Measurements from ENCODE around the gene RFX4. TPM values are rescaled to one million over a fixed set of nuclear protein-coding genes. Genes with fewer than 3 reads are reported as not detected.

Gene RFX4
- not detected in 2 replicates for total RNA-seq

DNA sequence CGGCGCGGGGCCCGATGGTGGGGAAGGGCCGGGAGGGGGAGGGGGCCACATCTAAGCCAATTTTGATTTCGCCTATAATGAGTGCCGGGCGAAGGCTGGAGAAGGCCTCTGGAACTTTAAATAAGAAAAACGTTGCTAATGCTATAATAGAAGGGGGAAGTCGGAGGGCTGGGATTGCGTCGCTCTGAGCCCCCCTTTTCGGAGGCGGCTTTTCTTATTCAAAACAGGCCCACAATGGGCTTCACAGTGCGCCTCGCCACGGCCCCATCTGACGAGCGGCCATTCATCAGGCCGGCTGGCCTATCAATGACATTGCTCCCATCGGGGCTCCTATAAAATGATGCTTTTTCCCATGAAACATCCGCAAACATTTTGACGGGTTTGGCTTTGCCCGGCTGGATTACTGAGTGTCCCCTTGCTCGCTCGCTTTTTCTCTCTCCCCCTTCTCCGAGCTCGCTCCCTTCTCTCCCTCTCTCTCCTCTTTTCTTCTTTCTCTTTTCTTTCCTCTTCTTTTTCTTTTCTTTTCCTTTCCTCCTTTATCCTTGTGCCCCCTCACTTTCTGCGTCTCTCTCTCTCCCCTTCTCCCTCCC is at the start of gene RFX4:
TSS of gene RFX4 (plus strand) at position 364 of the 590 bp plus-strand sequence. CDS start 317 bp downstream, outside the sequence.
- intact Hi-C loops (cut with micrococcal nuclease), result no loop called here

DNA sequence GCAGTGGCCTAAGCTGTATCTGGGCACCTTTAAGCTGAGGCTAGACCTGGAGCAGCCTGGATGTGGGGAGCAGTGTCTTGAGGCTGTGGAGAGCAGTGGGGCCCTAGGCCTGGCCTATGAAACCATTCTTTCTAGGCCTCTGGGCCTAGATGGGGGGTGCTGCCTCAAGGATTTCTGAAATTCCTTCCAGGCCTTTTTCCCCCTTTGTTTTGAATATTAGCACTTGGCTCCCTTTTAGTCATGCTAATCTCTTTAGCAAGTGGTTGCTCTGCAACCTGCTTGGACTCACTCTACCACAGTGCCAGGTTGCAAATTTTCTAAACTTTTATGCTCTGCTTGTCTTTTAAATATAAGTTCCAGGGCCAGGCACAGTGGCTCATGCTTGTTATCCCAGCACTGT is 41.6 kb upstream of the RFX4 start:
- intact Hi-C loops (cut with micrococcal nuclease), result no loop called here

DNA sequence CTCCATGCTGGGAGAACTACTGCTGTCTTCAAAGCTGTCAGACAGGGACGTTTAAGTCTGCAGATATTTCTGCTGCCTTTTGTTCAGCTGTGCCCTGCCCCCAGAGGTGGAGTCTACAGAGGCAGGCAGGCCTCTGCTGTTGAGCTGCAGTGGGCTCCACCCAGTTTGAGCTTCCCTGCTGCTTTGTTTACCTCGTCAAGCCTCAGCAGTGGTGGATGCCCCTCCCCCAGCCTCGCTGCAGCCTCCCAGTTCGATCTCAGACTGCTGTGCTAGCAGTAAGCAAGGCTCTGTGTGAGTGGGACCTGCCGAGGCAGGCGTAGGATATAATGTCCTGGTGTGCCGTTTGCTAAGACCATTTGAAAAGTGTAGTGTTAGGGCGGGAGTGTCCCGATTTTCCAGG is 31.4 kb upstream of the RFX4 start:
- intact Hi-C loops (cut with micrococcal nuclease), result no loop called here

DNA sequence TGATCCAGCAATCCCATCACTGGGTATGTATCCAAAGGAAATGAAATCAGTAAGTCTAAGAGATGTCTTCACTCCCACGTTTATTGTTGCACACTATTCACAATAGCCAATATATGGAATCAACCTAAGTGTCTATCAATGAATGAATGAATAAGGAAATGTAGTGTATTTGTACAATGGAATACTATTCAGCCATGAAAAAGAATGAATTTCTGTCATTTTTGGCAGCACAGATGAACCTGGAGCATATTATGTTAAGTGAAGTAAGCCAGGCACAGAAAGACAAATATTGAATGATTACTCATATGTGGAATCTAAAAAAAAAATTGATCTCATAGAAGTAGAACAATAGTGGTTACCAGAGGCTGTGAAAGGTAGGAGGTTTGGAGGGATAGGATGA is 30.6 kb upstream of the RFX4 start:
- intact Hi-C loops (cut with micrococcal nuclease), result no loop called here

DNA sequence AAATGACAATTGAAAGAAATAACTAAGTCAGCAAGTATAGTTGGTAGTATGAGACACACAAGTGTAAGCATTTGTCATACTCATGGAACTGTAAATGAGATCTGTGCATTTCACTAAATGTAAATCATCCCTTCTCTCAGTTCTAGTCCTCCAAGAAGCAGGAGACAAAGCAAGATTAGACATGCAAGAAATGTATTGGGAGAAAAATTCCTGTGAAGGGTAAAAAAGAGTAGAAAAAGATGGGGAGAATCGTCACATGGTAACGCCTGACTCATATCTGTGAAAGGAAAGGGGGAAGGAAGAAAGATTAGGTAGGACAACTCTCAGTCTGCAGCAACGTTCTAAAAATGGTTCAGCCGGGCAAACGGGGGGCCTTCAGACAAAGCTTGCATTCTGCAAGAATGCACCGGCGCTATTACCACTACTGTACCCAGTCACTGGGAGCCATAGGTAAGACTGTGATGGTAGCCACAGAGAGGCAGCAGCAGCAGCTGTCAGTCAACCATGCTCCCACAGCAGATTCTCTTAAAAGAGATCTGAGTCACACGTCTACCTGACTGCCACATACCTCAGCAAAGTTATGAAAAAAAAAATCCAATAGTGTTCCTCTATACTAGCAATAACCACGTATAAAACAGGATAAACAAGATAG is 18.0 kb upstream of the RFX4 start:
- intact Hi-C loops (cut with micrococcal nuclease), result no loop called here

DNA sequence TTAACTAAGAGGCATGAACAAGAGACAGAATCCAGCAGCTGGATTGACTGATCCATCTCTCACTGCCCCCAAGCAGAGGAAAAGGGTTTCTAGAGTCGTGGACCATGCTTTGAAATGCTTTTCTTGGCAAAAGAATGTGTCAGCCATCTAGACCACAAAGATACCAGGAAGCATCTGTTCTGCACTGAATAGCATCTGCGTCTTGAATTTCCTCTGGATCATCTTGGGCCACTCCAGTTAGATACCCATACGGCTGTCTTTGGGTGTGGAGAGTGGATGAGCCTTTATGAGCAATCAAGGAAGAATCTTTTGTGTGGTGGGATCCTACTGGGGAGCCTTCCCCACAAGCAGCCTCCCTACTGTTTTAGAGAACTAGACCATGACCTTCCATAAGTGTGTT is 16.0 kb upstream of the RFX4 start:
- intact Hi-C loops (cut with micrococcal nuclease), result no loop called here

DNA sequence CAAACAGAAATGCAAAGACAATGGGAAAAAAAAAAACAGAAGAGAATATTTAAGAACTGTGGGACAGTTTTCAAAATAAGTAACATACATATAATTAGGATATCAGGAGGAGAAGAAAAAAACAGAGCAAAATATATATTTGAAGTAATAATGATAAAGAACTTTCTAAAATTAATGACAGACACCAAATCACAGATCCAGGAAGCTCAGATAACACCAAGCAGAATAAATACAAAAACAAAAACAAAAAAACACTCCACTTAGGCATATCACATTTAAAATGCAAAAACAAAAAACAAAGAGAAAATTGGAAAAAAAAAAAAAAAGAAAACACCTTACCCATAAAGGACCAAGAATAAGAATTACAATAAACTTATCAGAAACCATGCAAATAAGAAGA is 9.6 kb upstream of the RFX4 start:
- intact Hi-C loops (cut with micrococcal nuclease), result no loop called here

DNA sequence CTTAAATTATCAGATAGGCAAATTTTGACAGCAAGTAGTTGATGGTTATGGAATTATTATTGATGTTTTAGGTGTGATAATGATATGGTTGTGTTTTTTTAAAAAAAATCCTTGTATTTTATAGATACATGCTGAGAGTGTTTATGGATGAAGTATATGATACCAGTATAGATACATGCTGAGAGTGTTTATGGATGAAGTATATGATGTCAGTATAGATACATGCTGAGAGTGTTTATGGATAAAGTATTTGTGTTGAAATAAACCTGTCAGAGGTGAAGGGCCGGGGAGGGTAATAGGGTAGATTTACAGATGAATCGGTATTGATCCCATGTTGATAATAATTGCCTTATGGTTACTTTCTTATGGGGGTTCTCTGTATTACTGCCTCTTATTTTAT is 6.0 kb upstream of the RFX4 start:
- intact Hi-C loops (cut with micrococcal nuclease), result no loop called here

DNA sequence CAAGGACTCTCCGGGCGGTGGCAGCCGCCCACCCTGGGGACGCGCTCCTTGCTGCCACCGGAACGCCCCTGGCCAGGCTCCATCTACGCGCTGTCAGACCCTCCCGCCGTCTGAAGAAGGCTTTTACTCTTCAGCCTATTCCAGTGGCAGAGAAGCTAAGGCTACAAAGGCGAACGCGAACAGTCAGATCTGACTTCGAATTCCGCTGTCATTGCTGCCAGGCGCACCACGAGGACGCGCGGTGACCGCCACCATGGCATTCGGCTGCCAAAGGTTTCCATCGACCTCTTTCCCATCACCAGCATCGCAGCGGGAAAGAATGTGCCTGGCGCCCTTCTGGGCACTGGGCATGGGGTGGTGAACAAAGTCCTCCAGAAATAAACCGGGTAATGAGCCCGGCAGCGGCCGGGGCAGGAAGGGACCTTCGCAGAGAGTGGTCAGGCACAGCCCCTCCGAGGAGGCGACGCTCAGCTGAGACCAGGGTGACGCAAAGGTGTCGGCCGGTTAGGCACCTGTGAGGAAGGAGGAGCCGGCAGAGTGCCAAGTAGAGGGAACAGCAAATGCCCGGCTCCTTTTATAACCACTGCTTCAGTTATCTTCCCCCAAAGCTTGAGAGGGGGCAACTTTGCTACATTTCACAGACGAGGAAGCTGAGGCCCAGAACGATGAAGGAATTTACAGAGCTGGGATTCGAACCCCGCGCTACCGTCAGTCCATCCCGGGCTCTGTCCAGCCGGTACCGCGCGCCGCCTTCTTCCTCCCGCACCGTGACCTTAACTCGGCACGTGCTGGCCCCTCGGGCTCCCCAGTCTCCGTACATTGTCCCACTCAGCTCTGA is 1.9 kb upstream of the RFX4 start:
- intact Hi-C loops (cut with micrococcal nuclease), result no loop called here

DNA sequence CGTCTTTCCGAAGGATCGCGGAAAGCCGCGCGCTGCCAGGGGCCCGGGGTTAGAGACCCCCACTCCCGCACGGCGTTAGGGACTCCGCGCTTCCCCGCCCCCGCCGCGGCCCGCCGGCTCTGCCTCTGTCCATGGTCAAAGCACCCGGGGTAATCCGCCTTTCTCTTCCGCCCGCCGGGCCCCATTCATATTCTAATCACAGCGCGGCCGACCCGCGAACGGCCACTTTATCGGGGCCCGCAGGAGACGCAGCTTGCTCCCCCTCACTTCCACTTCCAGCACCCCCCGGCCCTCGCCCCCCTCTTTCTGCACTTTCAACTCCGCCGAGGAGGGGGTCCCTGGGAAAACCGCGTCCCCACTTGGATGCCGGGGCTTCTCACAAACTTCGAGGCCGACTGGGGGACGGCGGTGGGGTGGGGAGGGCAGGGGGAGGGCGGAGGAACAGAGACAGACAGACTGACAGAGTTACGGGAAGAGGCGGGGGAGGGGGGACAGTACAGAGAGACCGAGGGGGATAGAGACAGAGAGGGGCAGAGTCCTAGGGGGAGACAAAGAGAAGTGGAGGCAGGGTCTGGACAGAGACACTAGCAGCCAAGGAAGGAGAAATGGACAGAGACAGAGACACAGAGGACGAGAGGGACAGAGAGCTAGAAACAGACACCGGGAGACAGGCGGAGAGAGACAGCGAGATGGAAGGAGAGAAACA is 1.1 kb upstream of the RFX4 start:
- intact Hi-C loops (cut with micrococcal nuclease), result no loop called here

DNA sequence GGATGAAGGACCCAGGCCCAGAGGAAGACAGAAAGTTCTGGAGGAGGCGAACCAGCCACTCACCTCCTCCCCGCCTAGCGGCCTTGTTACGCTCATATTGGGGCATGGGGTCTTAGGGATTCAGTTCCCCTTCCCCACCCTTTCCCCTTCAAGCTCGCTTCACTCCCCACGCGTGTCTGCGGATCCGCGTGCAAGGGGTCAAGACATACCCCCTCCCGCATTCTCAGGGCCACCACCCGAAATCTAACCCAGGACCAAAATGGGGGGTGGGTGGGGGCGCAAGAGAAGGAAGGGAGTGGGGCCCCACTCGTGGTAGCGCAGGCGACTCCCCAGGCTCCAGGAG is 584 bp upstream of the RFX4 start:
- intact Hi-C loops (cut with micrococcal nuclease), result no loop called here

DNA sequence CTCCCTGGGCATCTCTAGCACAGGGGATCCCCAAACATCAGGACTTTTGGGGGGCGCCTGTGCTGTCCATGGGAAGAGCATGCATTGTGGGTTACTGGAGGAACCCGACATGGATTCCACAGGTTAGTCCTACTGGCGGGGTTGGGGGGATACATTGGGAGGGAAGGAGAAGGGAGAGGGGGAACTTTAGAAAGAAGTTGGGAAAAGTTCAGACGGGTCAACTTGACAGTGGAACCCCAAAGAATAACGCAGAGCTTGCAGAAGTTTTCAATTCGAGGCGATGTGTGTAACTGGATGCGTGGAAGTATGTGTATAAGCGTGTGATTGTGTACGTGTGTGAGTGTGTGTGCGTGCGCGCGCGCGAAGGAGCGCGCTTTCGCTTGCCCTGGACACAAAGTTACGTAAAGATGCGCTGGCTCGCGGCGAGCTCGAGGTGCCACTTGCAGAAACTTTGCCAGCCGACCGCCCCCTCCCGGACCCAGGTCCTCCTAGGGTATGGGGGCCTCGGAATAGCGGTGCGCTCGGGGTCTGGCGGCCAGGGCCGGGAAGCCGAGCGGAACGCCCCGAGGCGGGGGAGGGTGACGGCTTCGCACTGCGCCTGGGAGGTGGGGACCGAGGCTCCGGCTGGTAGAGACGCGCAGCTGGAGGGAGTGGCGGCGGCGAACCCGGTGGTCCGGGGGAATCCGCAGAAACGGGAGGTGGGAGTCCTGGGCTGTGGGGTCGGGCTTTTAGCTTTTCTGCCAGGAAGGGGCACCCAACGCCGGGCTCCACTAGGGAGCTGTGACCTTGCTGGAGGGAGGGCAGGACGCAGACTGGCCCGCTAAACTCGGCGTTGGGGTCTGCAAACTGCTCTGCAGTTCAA is 669 bp downstream of the RFX4 start:
- intact Hi-C loops (cut with micrococcal nuclease), result loop anchor here (2.0 kb wide), 1 partner anchor 337 kb away; no protein-coding TSS in a partner anchor

DNA sequence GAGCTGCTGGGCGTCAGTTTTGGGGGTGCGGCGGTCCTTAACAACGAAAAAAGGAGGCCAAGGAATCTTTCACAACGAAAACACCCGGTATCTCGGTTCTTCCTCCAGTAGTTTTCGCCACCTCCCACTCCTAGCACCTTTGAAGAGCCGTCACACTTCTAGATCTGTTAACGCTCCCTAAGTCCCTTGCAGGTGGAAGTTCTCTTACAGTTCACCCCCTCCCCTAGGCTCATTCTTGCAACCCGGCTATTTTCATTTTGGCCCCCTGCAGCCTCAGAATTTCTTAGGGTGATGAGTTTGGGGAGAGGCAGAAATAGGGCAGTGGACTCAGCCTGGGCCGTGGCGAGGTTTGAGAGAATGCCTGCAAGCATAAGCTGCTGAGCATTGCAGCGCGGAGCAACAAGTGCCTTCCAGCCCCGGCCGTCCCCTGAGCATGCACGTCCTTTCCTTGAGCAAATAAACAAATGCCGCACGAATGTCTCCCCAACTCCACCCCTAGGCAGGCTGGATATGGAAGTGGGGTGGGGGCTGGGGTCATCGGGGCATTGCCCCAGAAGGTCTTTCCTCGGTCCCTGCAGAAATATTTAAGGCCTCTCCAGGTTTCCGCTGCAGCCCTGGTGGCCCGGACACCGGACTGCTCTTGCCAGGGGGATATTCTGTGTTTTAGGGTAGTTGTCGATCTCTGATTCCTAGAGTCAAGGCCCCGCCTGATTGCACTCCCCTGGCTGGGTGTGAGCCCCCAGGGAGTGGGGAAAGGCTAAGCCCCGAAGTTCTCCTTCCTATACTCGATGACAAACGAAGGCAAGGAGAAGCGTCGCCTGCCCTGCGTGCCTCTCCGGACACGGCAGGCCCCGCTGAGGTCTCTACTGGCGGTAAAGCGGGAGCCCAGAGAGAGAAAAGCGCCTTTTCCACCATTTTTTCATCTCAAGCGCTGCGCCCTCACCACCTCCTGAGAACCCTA is 1.6 kb downstream of the RFX4 start:
- intact Hi-C loops (cut with micrococcal nuclease), result loop anchor here (2.0 kb wide), 1 partner anchor 336 kb away; no protein-coding TSS in a partner anchor

DNA sequence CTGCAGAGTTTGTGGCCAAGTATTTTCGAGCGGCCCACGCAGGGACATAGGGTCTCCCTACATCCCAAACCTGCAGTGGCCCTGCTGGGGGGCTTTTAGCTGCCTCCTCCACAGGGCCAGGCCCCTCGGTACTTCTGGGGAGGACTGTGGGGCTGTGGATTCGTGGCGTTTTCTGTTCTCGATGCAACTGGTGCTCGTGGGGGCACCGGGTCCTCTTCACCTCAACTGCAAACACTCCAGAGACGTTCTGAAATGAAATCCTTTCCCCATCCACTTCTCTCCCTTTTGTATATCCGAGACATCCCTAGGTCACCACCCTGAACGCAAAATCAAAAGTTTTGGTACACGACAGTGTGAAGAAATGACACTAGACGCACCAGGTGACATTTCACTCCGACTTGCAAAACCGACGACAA is 2.3 kb downstream of the RFX4 start:
- intact Hi-C loops (cut with micrococcal nuclease), result loop anchor here (2.0 kb wide), 1 partner anchor 336 kb away; no protein-coding TSS in a partner anchor

DNA sequence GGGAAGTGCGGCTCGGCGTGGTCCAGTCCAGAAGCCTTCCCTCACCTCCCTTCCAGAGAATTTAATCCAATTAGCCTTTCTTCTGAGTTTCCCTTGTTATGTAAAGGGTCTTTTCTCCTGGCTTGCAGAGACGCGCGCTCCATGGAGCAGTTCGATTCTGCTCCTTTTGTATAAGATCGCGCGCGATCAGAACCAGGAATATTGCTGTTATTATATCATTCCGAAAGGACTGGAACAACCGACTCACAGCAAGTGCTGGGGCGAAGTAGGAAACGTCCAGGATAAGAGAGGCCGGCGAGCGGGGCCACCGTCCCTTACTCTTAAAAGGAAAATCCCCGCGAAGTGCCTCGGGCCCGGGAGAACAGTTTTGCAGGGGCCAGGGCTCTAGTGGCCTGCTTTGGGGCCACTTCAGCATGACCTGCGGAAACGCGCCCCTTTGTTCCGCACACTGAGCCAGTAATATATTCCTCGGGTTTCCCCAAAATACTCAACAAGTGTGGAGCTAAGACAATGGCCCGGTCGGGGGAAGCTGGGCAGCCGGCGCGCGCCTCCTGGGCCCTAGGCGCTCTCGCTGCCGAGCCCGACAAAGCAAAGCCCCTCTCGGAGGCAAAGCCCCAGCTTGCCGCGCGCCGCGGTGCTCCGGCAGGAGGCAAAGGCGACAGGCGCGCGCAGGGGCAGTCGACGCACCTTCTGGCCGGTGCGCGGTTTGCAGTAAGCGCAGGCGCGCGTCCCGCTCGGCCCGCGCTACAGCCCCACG is 2.9 kb downstream of the RFX4 start:
- intact Hi-C loops (cut with micrococcal nuclease), result loop anchor here (2.0 kb wide), 1 partner anchor 335 kb away; no protein-coding TSS in a partner anchor

DNA sequence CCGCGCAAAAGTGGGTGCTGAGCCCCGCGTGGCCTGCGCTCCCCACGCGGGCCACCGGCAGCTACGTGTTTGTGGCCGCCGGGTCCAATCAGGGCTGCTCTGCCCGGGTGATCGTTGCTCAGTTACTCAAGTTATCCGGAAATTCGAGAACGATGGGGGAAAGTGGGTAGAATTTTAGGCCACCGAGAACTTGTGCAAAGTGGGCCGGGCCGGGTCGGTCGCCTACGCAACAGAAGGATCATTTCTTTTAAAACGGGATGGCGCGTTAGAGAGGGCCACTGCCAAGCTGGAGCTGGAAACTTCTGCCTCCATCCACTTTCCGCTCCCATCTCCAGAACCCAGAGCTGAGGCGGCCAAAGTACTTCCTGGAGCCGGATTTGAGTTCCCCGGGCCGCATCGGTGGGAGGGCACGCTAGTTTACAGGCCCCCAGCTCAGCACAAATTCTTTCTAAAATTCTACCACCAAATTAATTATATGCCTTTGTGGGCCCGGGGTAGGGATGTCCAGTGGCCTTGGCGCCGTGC is 3.5 kb downstream of the RFX4 start:
- intact Hi-C loops (cut with micrococcal nuclease), result no loop called here

DNA sequence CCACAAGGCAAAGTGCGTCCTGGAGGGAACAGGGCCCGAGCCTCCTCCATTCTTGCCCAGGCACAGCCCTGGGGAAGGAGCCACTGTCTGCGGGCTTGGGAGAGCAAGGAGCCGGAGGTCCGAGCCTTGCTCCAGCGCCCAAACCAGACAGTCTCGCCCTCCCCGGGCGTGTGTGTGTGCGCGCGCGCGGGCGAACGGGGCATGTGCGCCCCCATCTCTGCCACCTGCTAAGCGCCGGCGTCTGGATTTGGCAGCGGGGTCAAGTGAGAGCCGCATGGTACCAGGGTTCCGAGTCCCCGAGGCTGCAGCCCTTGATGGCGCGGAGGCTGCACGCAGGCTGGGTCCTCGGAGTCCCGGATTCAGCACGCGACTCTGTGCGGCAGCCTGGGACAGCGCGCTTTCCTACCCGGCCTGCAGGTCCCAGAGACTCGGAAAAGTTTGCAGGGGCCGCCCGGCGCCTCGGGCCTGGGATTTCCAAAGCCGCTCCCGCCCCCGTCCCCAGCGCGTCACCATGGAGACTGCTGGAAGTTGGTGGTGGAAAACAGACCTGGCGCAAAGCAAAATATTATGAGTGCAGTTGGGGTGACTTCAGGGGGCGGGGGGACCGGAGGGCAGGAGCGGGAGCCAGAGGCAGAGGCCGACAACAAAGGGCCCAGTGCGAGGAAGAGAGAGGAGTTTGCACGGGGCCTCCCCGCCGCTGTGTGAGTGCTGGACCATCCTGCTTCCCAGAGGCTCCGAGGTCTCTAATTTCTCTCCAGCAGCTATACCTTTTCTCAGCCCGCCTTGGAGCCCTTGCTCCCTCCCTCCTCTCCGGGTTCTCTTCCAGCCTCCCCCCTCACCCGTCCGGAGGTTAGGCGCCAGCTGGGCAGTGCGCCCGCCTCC is 4.2 kb downstream of the RFX4 start:
- intact Hi-C loops (cut with micrococcal nuclease), result no loop called here

DNA sequence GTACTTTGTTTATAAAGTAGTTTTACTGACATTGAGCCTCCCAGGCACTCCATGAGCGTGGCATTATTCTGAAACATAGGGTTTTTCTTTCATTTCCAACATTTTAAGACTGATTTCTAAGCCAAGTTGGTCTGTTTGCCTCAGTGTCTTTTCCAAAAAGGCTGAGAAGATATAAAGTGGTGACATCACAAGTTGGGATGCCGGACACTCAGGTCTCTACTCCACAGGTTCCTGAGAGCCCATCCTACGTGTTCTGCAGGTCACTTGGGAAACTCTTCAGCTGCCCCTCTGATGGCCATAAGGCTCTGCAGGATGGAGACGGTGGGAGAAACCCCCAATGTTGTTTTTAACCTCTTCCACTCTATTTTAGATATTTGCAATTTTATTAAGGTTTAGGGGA is 6.0 kb downstream of the RFX4 start:
- intact Hi-C loops (cut with micrococcal nuclease), result no loop called here
